ENCODE measurements around the gene ARHGAP26.
"Not testable (repeated sequence)": the region's sequence is repeated elsewhere in the genome, so short reads cannot be mapped to it uniquely, and the experiment has no call there.

ARHGAP26 gene

DNA sequence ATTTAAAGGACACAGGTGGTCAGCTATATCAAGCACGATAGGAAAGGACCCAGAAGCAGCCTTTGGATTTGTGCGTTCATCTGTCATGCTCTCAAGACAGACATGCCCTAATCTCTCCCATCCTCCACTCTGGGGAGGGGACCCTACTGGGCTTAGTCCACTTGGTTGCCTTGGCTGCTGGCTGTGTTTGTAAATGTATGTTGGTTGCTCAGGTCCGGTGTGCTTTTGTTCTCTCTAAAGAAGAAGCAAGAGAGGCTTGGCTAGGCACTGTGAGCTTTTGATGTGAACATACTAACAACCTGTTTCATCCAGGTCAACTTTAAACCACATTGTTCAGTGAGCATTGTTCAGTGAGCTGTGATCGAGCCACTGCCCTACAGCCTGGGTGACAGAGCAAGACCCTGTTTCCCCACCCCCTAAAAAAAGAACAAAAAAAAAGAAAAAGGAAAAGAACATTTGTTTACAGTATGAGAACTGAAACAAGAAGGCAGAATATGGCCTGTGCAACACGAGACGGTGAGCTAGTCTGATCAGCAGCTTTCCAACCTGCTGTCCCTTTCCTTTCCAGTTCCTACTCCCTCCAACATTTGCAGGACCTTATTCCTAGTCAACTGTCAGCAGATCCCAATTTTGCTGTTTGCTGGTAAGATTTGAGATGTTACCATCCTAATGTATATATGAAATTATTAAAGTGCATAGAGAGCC is 228.3 kb downstream of the ARHGAP26 start:
- Histone ChIP-seq H3K27me3 (ENCODE audit: insufficient read depth, insufficient read length) (no peaks in the 10 kb centered on the region), H3K9ac (ENCODE audit: insufficient read length, low read depth) (no peak overlapping the region), H3K9me3 (ENCODE audit: insufficient read depth, low read length) (no peaks in the 10 kb centered on the region), H3K36me3 (ENCODE audit: insufficient read depth, insufficient read length, low read length) (no peaks in the 10 kb centered on the region), H3K4me1 (ENCODE audit: insufficient read depth, insufficient read length) (no peaks in the 10 kb centered on the region), H3K4me3 (ENCODE audit: insufficient read length, low read depth) (no peak overlapping the region)
- no peak for DNase-seq (ENCODE audit: low read depth, low spot score)
- no peak for TF ChIP-seq ZNF274 (IDR thresholded peaks at IDR 0.05; ENCODE audit: low read depth, low read length)
- TF ChIP-seq SUZ12 (IDR thresholded peaks at IDR 0.05; ENCODE audit: extremely low read depth, insufficient read depth, insufficient read length) = no peak
- TF ChIP-seq YY1 (IDR thresholded peaks at IDR 0.05; ENCODE audit: insufficient read depth, insufficient read length) = no peak

DNA sequence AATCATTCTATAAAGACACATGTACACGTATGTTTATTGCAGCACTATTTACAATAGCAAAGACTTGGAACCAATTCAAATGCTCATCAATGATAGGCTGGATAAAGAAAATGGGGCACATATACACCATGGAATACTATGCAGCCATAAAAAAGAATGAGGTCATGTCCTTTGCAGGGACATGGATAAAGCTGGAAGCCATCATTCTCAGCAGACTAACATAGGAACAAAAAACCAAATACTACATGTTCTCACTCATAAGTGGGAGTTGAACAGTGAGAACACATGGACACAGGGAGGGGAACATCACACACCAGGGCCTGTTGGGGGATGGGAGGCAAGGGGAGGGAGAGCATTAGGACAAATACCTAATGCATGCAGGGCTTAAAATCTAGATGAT is 230.4 kb downstream of the ARHGAP26 start:
- H3K9me3 ChIP-seq (ENCODE audit: insufficient read depth, low read length); H3K4me3 ChIP-seq (ENCODE audit: insufficient read length, low read depth); H3K27me3 ChIP-seq (ENCODE audit: insufficient read depth, insufficient read length); H3K4me1 ChIP-seq (ENCODE audit: insufficient read depth, insufficient read length); DNase-seq (ENCODE audit: low read depth, low spot score); H3K9ac ChIP-seq (ENCODE audit: insufficient read length, low read depth); H3K36me3 ChIP-seq (ENCODE audit: insufficient read depth, insufficient read length, low read length): not testable (repeated sequence)

DNA sequence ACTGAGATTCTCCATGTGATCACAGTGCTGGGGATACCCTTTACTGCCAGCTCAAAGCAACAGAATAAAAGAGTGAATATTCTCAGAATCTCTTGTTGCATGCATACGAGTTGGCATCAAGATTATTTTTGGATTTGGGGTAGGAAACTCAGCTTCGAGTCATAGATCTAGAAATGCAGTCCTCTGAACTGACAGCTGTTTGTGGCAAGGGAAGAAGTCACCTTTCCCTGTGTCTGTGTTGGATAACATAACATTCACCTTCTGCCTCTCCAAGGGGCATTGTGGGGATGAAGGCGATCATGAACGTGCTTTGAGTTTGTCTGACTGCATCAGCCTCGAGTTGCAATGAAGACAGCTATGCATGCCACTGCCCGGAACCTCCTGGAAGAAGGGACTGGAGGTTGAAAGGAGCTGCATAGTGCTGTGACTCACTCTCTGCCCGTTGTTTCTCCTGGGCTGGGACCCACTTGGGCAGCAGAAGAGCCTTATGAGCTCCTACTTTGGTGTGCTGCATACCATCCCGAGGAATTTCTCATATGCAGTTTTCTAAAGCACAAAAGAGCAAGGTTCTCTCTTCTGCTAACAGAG is 231.7 kb downstream of the ARHGAP26 start:
- Histone ChIP-seq H3K9me3 (ENCODE audit: insufficient read depth, low read length) (no peaks in the 10 kb centered on the region), H3K9ac (ENCODE audit: insufficient read length, low read depth) (no peak overlapping the region), H3K27me3 (ENCODE audit: insufficient read depth, insufficient read length) (no peaks in the 10 kb centered on the region), H3K36me3 (ENCODE audit: insufficient read depth, insufficient read length, low read length) (no peaks in the 10 kb centered on the region), H3K4me1 (ENCODE audit: insufficient read depth, insufficient read length) (no peaks in the 10 kb centered on the region), H3K4me3 (ENCODE audit: insufficient read length, low read depth) (no peak overlapping the region)
- TF ChIP-seq SUZ12 (IDR thresholded peaks at IDR 0.05; ENCODE audit: extremely low read depth, insufficient read depth, insufficient read length) (no peak), YY1 (IDR thresholded peaks at IDR 0.05; ENCODE audit: insufficient read depth, insufficient read length) (no peak), ZNF274 (IDR thresholded peaks at IDR 0.05; ENCODE audit: low read depth, low read length) (no peak)
- no peak for DNase-seq (ENCODE audit: low read depth, low spot score)

DNA sequence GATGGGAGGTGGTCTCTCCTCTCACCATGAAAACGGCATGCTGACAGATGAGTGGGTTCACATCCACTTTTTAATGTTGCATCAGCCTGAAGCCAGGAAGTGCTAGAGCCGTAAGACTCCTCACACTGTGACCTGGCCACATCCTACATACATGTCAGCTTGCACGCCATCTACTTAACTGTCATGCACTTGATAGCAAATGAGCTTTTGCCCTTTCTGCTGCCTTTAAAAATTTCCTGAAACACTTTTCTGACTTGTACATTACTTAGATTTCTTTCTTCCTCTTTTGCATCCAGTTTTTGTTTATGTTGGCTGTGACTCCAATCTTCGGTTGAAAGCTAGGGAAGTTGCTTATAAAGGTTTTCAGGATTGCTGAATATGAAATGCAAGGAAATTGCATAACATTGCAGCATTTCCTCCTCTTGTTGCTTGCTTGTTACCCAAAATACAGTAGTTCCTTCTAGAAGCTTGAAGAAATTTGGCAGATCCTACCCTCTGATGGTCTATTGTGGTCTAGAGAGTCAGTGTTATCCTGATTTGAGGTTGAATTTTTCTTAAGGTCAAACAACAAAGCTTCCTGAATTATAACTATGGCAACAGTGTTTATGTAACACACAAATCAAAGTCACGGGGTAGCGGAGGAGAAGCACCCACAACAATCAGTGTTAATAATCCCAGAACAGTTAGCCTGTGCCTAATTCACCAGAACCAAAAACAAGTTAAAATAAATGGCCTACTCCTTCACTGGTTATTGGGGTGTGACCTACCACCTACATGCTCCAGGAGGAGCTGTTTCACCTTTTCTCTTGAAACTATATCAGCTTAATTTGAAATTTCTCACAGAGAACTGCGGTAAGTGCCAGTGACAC is 232.5 kb downstream of the ARHGAP26 start:
- Histone ChIP-seq H3K4me1 (ENCODE audit: insufficient read depth, insufficient read length) (no peaks in the 10 kb centered on the region), H3K4me3 (ENCODE audit: insufficient read length, low read depth) (no peak overlapping the region), H3K36me3 (ENCODE audit: insufficient read depth, insufficient read length, low read length) (no peaks in the 10 kb centered on the region), H3K9me3 (ENCODE audit: insufficient read depth, low read length) (no peaks in the 10 kb centered on the region), H3K27me3 (ENCODE audit: insufficient read depth, insufficient read length) (no peaks in the 10 kb centered on the region), H3K9ac (ENCODE audit: insufficient read length, low read depth) (no peak overlapping the region)
- TF ChIP-seq YY1 (IDR thresholded peaks at IDR 0.05; ENCODE audit: insufficient read depth, insufficient read length) (no peak), SUZ12 (IDR thresholded peaks at IDR 0.05; ENCODE audit: extremely low read depth, insufficient read depth, insufficient read length) (no peak), ZNF274 (IDR thresholded peaks at IDR 0.05; ENCODE audit: low read depth, low read length) (no peak)
- DNase-seq (ENCODE audit: low read depth, low spot score) = no peak

DNA sequence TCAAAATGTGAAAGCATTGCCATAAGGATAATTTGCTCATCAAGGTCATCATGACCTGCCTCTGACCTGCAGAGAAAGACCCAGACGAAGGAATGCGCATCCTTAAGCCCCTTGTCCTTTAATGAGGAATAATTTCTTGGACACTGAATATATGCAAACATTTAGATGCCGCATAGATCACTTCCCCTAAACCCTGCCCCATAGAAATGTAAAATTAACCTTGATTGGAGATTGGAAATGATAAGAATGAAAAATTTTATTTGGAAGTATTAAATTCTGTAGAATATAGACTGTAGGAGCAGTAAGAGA is 233.1 kb downstream of the ARHGAP26 start:
- H3K4me1 ChIP-seq (ENCODE audit: insufficient read depth, insufficient read length) = no peaks in the 10 kb centered on the region
- H3K9me3 ChIP-seq (ENCODE audit: insufficient read depth, low read length) = no peaks in the 10 kb centered on the region
- no peak overlapping the region for H3K4me3 ChIP-seq (ENCODE audit: insufficient read length, low read depth)
- TF ChIP-seq ZNF274 (IDR thresholded peaks at IDR 0.05; ENCODE audit: low read depth, low read length) (no peak), SUZ12 (IDR thresholded peaks at IDR 0.05; ENCODE audit: extremely low read depth, insufficient read depth, insufficient read length) (no peak), YY1 (IDR thresholded peaks at IDR 0.05; ENCODE audit: insufficient read depth, insufficient read length) (no peak)
- DNase-seq (ENCODE audit: low read depth, low spot score) = no peak
- H3K27me3 ChIP-seq (ENCODE audit: insufficient read depth, insufficient read length) = no peaks in the 10 kb centered on the region
- H3K36me3 ChIP-seq (ENCODE audit: insufficient read depth, insufficient read length, low read length) = no peaks in the 10 kb centered on the region
- no peak overlapping the region for H3K9ac ChIP-seq (ENCODE audit: insufficient read length, low read depth)

DNA sequence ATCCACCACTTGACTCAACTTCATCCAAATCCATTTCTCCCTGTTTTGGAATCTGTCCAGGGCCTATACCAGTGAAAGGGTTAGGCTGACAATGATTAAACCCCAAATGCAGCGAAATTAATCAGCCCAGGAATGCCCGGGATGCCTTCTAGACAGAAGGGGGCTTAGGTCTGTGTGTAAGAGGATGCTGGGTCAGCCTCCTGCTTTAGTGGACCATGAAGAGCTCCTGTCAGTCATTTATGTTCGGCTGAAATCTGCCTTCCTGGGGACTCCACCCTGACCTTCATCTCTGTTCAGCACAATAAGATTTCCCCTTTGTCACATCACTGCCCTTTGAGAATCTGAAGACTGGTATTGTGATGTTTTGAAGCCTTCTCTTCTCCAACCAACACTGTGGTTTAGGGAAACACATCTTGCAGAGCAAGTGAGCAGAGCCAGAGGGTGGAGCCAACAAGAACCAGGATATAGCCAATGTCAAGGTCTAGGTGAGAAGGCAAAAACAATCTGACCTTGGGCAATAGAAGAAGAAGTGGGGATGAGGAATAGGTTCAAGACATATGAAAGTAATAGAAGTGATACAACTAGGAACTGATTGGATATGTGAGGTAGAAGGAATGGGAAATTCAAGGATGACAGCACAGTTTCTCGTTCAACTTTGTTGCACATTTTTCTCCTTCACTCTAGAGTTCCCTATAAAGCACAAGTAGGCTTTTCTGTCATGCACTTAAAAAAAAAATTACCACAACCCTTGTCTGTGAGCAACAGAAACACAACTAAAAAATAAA is 234.4 kb downstream of the ARHGAP26 start:
- Histone ChIP-seq H3K9me3 (ENCODE audit: insufficient read depth, low read length) (no peaks in the 10 kb centered on the region), H3K4me3 (ENCODE audit: insufficient read length, low read depth) (no peak overlapping the region), H3K9ac (ENCODE audit: insufficient read length, low read depth) (no peak overlapping the region), H3K27me3 (ENCODE audit: insufficient read depth, insufficient read length) (no peaks in the 10 kb centered on the region), H3K4me1 (ENCODE audit: insufficient read depth, insufficient read length) (no peaks in the 10 kb centered on the region), H3K36me3 (ENCODE audit: insufficient read depth, insufficient read length, low read length) (no peaks in the 10 kb centered on the region)
- DNase-seq (ENCODE audit: low read depth, low spot score) = no peak
- TF ChIP-seq ZNF274 (IDR thresholded peaks at IDR 0.05; ENCODE audit: low read depth, low read length) = no peak
- TF ChIP-seq SUZ12 (IDR thresholded peaks at IDR 0.05; ENCODE audit: extremely low read depth, insufficient read depth, insufficient read length) = no peak
- TF ChIP-seq YY1 (IDR thresholded peaks at IDR 0.05; ENCODE audit: insufficient read depth, insufficient read length) = no peak

DNA sequence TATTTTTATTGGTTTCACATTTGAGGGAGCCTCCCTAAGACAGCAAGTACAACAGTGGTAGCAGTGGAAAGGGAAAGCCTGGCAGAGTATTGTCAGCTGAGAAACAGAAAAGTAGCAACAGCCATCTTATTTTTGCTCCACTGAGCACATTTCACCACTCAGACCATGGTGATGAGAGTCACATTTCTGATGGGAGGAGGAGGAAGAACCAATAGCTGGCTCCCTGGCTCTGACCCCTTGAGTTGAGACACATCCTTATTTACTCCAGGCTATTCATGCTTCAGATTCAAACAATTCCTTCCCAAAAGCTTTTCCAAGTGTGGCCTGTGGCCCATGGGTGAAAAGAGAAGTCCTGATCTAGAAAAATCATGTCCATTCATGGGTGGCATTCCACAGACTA is 236.3 kb downstream of the ARHGAP26 start:
- TF ChIP-seq SUZ12 (IDR thresholded peaks at IDR 0.05; ENCODE audit: extremely low read depth, insufficient read depth, insufficient read length) = no peak
- no peak for TF ChIP-seq ZNF274 (IDR thresholded peaks at IDR 0.05; ENCODE audit: low read depth, low read length)
- TF ChIP-seq YY1 (IDR thresholded peaks at IDR 0.05; ENCODE audit: insufficient read depth, insufficient read length) = no peak
- H3K27me3 ChIP-seq (ENCODE audit: insufficient read depth, insufficient read length) = no peaks in the 10 kb centered on the region
- no peaks in the 10 kb centered on the region for H3K4me1 ChIP-seq (ENCODE audit: insufficient read depth, insufficient read length)
- H3K4me3 ChIP-seq (ENCODE audit: insufficient read length, low read depth) = no peak overlapping the region
- no peaks in the 10 kb centered on the region for H3K9me3 ChIP-seq (ENCODE audit: insufficient read depth, low read length)
- H3K36me3 ChIP-seq (ENCODE audit: insufficient read depth, insufficient read length, low read length) = no peaks in the 10 kb centered on the region
- H3K9ac ChIP-seq (ENCODE audit: insufficient read length, low read depth) = no peak overlapping the region
- no peak for DNase-seq (ENCODE audit: low read depth, low spot score)

All from NT2/D1 (cell line).